ENCODE results near the gene PLEKHA4. TPM values are rescaled to one million over a fixed set of nuclear protein-coding genes. Genes with fewer than 3 reads are reported as not detected.

Gene PLEKHA4
- total RNA-seq, 1 donor from 2014 or later: 40.0 TPM

DNA sequence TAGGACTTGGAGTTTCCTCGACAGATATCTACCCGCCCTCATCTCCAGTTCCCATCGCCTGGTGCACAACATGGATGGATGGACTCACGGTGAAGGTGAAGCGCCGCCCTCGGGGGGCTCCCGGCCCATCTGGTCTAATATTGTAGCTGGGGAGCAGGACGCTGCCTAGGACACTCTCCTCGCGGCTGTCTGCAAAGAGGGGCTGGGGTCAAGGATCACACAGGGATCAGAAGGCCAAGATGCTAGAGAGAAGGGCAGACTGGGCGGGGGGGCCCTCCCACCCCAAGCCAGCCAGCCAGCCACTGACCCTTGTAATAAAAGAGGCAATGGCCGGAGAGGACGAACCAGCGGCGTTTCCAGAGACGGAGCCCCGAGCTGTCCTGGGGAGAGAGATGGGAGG is 7.1 kb downstream of the PLEKHA4 start:
- H3K27me3 Mint-ChIP-seq (ENCODE audit: unreplicated experiment): no peaks in the 10 kb centered on the region
- DNase-seq (ENCODE audit: extremely low spot score, unreplicated experiment): no peak
- no peaks in the 10 kb centered on the region for H3K4me1 Mint-ChIP-seq (ENCODE audit: unreplicated experiment)
- H3K4me3 Mint-ChIP-seq (ENCODE audit: unreplicated experiment): no peak overlapping the region
- no peak overlapping the region for H3K27ac Mint-ChIP-seq (ENCODE audit: unreplicated experiment)
- H3K36me3 Mint-ChIP-seq (ENCODE audit: unreplicated experiment): peaks cover 27% of the 10 kb centered on the region
- TF ChIP-seq, protein P1, sequence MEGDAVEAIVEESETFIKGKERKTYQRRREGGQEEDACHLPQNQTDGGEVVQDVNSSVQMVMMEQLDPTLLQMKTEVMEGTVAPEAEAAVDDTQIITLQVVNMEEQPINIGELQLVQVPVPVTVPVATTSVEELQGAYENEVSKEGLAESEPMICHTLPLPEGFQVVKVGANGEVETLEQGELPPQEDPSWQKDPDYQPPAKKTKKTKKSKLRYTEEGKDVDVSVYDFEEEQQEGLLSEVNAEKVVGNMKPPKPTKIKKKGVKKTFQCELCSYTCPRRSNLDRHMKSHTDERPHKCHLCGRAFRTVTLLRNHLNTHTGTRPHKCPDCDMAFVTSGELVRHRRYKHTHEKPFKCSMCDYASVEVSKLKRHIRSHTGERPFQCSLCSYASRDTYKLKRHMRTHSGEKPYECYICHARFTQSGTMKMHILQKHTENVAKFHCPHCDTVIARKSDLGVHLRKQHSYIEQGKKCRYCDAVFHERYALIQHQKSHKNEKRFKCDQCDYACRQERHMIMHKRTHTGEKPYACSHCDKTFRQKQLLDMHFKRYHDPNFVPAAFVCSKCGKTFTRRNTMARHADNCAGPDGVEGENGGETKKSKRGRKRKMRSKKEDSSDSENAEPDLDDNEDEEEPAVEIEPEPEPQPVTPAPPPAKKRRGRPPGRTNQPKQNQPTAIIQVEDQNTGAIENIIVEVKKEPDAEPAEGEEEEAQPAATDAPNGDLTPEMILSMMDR (IDR thresholded peaks at IDR 0.05): no peak
- H3K9me3 Mint-ChIP-seq (ENCODE audit: unreplicated experiment): no peaks in the 10 kb centered on the region

DNA sequence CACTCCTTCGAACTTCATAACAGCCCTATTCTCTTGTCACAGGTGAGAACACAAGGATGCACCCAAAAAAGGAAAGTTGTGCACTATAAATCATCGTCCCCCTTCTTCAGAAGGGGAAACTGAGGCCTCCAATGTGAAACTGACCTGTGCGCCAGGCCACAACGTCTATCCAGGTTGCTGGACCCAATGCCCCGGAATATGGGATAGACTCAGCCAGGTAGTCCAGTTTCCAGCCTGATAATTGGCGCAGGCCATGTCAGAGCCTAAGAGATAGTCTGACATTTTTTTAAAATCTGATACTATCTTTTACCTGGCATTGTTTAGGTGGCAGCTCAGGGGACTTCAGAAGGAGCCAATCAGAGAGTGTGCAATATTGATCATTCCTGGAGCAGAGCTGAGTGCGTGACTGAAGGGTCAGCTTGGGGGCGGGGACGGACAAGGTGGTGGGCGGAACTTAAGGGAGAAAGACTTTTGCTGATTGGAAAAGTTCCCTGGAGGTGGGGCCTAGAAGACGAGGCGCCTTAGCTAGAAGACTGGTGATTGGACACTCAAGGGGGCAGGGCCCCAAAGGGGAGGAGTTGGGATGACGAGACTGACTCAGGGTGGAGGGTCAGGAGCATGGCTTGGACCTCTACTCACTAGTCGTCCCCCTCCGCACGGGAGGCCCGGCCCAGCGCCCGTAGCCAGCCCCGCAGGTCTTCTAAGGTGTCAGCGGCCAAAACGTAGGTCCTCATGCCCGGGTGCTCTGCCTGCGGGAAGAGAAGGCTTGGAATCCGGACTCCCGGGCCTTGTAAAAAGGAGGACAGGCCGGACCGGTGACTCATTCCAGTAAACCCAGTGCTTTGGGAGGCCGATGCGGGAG is 8.5 kb downstream of the PLEKHA4 start:
- Mint-ChIP-seq H3K9me3 (ENCODE audit: unreplicated experiment) (no peaks in the 10 kb centered on the region), H3K36me3 (ENCODE audit: unreplicated experiment) (peaks cover 27% of the 10 kb centered on the region), H3K27me3 (ENCODE audit: unreplicated experiment) (no peaks in the 10 kb centered on the region), H3K4me1 (ENCODE audit: unreplicated experiment) (no peaks in the 10 kb centered on the region), H3K4me3 (ENCODE audit: unreplicated experiment) (no peak overlapping the region), H3K27ac (ENCODE audit: unreplicated experiment) (no peak overlapping the region)
- TF ChIP-seq, protein P1 (IDR thresholded peaks at IDR 0.05): no peak
- DNase-seq (ENCODE audit: extremely low spot score, unreplicated experiment): no peak

DNA sequence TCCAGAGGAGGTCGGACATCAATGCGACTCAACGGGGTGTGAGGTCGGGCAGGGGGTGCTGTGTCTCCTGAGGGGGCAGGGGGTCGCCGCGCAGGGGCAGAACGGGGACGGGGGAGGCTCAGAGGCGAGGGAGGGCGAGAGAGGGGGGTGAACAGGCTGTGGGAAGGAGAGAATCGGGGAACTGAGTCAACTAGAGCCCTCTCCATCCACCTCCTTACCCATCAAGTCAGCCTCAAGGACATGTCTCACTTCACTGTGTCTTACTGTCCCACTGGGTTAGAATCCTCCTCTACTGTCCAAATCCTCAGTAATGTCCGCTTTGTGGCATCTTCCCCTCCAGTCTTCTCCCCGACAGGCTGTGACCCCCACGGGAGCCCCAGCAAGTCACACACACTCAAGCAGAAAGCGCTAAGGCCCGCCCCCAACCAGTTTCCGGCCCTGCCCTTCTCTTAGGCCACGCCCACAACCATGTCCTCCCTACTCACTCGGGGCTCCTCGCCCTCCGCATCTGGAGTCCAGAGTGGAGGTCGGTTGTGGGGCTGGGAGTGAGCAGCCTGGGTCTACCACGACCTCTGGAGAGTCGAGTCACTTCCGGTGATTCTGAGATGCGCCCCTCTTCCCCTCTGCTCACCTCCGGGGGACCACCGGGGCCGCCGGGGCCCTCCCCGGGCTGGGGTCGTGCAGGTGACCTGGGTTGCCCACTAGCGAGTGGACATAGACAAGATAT is 9.3 kb downstream of the PLEKHA4 start:
- no peak for DNase-seq (ENCODE audit: extremely low spot score, unreplicated experiment)
- peaks cover 24% of the 10 kb centered on the region for H3K36me3 Mint-ChIP-seq (ENCODE audit: unreplicated experiment)
- H3K27me3 Mint-ChIP-seq (ENCODE audit: unreplicated experiment): no peaks in the 10 kb centered on the region
- H3K4me3 Mint-ChIP-seq (ENCODE audit: unreplicated experiment): no peak overlapping the region
- TF ChIP-seq, protein P1 (IDR thresholded peaks at IDR 0.05): no peak
- no peaks in the 10 kb centered on the region for H3K4me1 Mint-ChIP-seq (ENCODE audit: unreplicated experiment)
- H3K27ac Mint-ChIP-seq (ENCODE audit: unreplicated experiment): no peak overlapping the region
- no peaks in the 10 kb centered on the region for H3K9me3 Mint-ChIP-seq (ENCODE audit: unreplicated experiment)

DNA sequence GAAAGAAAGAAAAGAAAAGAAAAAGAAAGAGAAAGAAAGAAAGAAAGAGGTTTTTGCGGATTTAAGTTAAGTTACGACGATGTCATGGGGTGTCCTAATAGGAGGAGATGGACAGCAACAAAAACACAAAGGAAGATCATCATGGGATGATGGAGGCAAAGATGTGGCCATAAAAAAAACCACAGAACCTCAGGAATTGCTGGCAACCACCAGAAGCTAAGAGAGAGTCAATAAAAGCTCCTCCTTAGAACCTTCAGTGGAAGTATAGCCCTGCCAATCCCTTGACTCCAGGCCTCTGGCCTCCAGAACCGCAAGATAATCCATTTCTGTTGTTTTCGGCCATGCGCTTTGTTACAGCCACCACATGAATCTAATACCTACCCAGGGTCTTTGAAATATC is 11.5 kb downstream of the PLEKHA4 start:
- TF ChIP-seq, protein P1 (IDR thresholded peaks at IDR 0.05): no peak
- H3K4me1 Mint-ChIP-seq (ENCODE audit: unreplicated experiment): peaks cover 2% of the 10 kb centered on the region
- H3K4me3 Mint-ChIP-seq (ENCODE audit: unreplicated experiment): no peak overlapping the region
- peaks cover 18% of the 10 kb centered on the region for H3K36me3 Mint-ChIP-seq (ENCODE audit: unreplicated experiment)
- no peak overlapping the region for H3K27ac Mint-ChIP-seq (ENCODE audit: unreplicated experiment)
- H3K27me3 Mint-ChIP-seq (ENCODE audit: unreplicated experiment): no peaks in the 10 kb centered on the region
- DNase-seq (ENCODE audit: extremely low spot score, unreplicated experiment): no peak
- H3K9me3 Mint-ChIP-seq (ENCODE audit: unreplicated experiment): no peaks in the 10 kb centered on the region

DNA sequence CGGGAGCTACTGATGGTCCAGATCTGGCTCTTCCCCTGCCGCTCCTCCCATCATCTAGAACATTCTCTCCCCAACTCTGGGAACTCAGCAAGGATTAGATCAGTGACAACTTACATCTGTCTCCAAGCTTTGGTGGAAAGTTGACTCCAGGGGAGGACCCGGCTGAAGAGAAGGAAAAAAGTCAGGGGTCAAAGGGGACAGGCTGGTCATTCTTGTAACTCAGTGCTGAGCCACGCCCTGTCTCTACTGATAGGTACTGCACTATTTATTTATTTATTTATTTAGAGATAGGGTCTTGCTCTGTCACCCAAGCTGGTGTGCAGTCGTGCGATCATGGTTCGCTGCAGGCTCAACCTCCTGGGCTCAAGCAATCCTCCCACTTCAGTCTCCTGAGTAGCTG is 14.3 kb downstream of the PLEKHA4 start:
- peaks cover 6% of the 10 kb centered on the region for H3K36me3 Mint-ChIP-seq (ENCODE audit: unreplicated experiment)
- H3K4me1 Mint-ChIP-seq (ENCODE audit: unreplicated experiment): peaks cover 2% of the 10 kb centered on the region
- TF ChIP-seq, protein P1 (IDR thresholded peaks at IDR 0.05): no peak
- H3K27ac Mint-ChIP-seq (ENCODE audit: unreplicated experiment): no peak overlapping the region
- H3K9me3 Mint-ChIP-seq (ENCODE audit: unreplicated experiment): no peaks in the 10 kb centered on the region
- H3K27me3 Mint-ChIP-seq (ENCODE audit: unreplicated experiment): no peaks in the 10 kb centered on the region
- H3K4me3 Mint-ChIP-seq (ENCODE audit: unreplicated experiment): no peak overlapping the region
- DNase-seq (ENCODE audit: extremely low spot score, unreplicated experiment): no peak
